ENCODE measurements around the gene HAPSTR1. TPM values are rescaled to one million over a fixed set of nuclear protein-coding genes. Genes with fewer than 3 reads are reported as not detected.

Gene HAPSTR1
- total RNA-seq, 1 experiment from 2014 or later, result 41.4 TPM

DNA sequence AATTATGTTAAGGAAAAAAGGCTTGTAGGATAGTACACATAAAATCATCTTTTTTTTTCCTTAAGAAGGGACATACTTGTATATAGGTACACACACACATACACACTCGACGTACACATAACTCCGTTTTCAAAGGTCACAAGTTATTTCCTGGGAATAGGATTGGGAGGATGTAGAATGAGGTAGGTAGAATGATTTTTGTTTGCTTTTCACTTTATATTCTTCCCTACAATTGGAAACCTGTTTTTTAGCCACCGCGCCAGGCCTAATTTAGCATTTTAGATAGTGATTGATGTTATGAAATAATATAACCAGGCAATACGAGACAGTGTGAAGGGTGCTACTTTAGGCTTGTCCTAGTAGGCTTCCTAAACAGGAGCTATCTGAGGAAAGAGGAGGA lies 1.8 kb upstream of the HAPSTR1 start:
- H3K4me3 ChIP-seq, result no peak overlapping the region
- H3K36me3 ChIP-seq, result peaks cover 22% of the 10 kb centered on the region
- no peaks in the 10 kb centered on the region for H3K27me3 ChIP-seq
- no peak for DNase-seq
- H3K9me3 ChIP-seq, result no peaks in the 10 kb centered on the region

DNA sequence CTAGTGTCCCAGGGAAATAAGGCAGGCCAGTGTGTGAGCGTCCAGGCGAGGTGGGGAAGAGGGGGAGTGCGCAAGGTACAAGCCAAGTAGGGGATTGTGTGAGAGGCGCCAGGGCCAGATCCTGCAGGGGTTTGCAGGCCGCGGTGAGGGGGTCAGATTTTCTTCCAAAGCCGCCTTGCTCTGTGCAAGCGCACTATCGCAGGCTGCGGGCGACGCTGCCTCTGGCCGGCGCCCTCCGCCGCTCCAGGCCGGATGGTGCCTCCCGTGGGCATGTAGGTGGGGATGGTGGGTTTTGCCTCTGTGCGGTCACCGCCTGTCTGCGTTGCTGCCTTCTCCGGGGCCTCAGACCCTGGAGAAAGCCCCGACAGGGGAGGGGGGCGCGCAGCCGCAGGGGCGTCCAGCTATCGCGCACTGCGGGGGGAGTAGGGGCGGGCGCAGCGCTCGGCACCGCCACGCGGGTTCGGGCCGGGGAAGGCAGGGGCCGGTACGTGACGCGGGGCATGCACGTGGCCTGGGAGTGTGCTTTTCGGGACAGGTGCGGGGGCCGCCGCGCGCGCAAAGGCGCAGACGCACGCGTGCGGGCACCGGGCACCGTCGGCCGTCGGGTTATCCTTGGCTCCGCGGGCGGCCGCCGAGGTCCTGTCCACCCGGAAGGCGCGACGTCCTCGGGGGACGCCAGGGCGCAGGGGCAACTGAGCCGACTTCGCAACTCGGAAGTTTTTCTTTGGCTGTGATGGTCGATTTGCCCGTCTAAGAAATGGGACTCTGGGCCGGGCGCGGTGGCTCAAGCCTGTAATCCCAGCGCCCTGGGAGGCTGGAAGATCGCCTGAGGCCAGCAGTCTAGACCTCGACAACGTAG lies 1.1 kb upstream of the HAPSTR1 start:
- peaks cover 28% of the 10 kb centered on the region for H3K36me3 ChIP-seq
- DNase-seq, result peak; percentile 47
- H3K4me3 ChIP-seq, result peak overlapping the region; percentile 59
- no peaks in the 10 kb centered on the region for H3K27me3 ChIP-seq
- H3K9me3 ChIP-seq, result no peaks in the 10 kb centered on the region

DNA sequence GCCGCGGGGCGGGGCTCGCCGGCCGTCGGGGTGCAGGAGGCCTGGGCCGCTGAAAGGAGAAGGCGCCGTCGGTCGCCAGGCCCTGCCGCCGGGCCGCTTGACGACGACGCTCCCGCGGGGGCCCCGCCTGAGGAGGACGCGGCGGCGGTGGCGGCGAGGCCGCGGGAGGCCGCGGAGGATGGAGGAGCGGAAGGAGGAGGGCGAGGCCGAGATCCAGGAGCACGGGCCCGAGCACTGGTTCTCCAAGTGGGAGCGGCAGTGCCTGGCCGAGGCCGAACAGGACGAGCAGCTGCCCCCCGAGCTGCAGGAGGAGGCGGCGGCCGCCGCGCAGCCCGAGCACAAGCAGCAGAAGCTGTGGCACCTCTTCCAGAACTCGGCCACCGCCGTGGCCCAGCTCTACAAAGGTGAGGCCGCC lies 430 bp downstream of the HAPSTR1 start:
- H3K4me3 ChIP-seq, result peak overlapping the region; percentile 84
- DNase-seq, result peak; percentile 52
- no peaks in the 10 kb centered on the region for H3K9me3 ChIP-seq
- H3K36me3 ChIP-seq, result peaks cover 44% of the 10 kb centered on the region
- H3K27me3 ChIP-seq, result no peaks in the 10 kb centered on the region

DNA sequence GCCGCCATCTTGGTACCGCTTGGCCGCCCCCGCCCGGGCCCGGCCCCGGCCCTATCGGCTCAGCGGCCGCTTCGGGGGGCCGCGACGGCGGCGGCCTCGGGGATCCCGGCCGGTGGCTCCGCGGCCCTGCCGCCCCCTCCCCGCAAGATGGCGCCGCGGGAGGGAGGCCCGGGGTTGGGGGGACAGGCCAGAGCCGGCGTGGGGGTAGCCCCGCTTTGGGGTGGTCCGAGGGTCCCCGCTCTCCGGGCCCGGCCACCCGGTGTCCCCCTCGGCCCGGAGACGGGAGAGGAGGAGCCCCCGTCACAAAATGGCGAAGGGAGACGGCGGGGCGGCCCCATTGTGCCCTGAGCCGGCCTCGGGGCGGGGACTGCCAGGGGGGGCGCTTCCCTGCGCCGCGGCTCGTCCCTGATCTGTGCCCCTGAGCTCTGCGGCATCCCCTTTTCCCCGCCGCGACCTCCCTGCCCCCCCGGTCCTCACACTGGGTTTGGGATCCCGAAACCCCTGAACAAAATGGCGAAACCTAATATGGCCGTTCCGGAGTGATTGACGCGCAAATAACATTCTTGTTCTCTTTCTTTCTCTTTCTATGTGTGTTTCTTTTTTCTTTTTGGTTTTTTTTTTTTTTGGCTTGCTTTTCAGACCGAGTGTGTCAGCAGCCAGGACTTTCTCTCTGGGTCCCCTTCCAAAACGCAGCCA lies 986 bp downstream of the HAPSTR1 start:
- H3K27me3 ChIP-seq, result no peaks in the 10 kb centered on the region
- H3K9me3 ChIP-seq, result no peaks in the 10 kb centered on the region
- peaks cover 49% of the 10 kb centered on the region for H3K36me3 ChIP-seq
- DNase-seq, result peak; percentile 44
- H3K4me3 ChIP-seq, result peak overlapping the region; percentile 84

DNA sequence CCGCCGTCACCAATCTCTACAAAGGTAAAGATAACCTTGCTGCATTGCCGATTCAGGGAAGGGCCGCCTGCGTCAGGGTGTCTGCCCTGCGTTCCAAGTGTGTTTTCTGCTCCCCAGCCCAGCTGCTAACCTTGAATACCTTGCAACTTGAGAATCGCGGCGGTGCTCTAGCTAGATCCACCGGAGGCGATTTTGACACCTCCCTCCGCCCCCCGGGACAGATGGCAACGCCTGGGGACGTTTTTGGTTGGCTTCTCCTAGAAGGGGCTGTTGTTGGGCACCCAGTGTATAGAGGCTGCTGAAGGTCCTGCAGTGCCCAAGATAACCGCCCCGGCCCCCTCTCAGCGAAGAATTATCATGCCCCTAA lies 1.5 kb downstream of the HAPSTR1 start:
- H3K36me3 ChIP-seq, result peaks cover 55% of the 10 kb centered on the region
- H3K9me3 ChIP-seq, result no peaks in the 10 kb centered on the region
- peak overlapping the region; percentile 84 for H3K4me3 ChIP-seq
- no peaks in the 10 kb centered on the region for H3K27me3 ChIP-seq
- no peak for DNase-seq

DNA sequence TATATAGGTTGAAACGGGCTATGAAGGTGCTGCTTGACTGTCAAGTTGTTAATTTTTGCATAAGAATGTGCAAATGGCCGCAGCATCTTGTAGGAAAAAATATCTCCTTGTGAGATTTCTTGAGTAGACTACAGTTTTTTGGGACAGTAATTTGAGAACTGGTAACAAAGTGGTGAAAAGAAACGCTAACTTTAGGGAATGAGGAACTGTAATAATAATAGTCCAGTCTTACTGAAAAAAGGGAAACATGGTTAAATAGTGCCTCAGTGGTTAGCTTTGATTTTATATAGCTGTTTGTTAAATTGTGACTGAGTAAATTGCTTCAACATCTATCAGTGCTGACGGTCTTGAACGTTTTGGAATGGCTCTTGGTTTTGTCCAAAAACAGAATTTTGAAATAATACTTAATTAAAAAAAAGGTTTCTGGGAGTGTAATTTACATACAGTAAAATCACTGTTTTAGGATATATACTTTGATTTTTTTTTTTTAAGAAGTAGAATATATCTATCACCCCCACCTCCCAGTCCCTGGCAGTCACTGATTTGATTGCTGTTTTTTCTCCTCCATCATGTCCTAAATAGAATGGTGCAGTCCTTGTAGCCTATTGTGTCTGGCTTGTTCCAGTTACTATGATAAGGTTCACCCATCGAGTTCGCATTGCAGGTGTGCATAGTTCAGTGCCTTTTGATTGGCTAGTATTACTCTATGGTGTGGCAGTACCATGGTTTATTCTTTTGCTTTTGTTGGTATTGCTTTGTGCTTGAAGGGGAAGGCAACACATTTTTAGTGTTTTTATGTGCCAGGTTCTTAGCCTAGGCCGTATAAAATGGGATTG lies 2.8 kb downstream of the HAPSTR1 start:
- peaks cover 65% of the 10 kb centered on the region for H3K36me3 ChIP-seq
- no peak for DNase-seq
- no peaks in the 10 kb centered on the region for H3K27me3 ChIP-seq

DNA sequence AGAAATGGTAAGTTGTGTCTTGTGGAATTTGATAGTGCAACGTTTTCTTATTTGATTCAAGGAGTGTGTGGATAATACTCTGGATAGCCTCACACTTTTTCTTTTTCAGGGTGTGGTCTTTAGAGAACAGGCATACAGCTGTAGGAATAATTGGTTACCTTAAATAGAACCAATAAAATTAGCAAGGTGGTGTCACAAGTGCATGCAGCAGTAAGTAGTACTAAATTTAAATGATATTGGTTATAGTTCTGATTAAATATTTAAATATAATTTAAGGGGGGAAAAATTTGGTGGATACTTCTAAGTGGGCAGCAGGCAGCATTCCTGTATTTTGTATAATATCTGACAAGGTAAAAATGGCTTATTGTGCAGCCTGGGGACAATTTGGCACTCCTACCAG lies 3.7 kb downstream of the HAPSTR1 start:
- H3K9me3 ChIP-seq, result no peaks in the 10 kb centered on the region
- H3K4me3 ChIP-seq, result peak overlapping the region; percentile 84
- no peak for DNase-seq
- peaks cover 75% of the 10 kb centered on the region for H3K36me3 ChIP-seq
- no peaks in the 10 kb centered on the region for H3K27me3 ChIP-seq

More for the DNA sequence above, 2.8 kb downstream of the HAPSTR1 start:
- peak overlapping the region; percentile 84 for H3K4me3 ChIP-seq
- H3K9me3 ChIP-seq, result no peaks in the 10 kb centered on the region

DNA sequence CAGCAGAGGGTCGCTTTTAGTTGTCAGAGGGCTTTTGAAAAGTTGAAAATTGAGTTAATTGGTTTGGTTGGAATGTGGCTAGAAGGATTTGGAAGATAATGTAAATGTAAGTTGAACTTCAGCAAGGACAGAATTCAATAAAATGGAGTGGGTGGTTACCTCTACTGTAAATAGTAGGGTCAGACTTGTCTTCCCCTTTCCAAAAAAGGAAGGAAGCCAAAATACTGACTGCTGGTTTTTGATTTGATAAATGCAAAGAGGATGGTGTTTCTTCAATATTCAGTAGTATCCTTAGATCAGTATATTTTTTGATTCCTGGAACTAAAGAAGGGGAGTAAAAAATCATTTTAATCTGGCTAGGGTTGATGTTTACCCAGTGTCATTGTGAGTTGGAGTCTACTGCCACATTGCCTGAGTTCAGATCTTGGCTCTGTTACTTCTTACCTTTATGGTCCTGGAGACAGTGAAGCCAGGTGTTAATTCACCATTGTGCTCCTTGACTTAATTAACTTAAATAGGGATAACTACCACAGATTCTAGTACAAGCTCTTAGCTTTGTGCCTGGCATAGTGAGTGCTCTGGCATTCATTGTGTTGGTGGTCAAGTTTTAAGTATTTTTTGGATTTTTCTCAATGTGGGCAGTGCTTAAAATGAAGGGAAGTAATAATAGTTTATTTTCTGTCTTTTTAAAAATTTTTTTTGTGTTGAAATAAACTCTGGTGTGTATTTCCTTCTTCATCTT lies 4.4 kb downstream of the HAPSTR1 start:
- peaks cover 81% of the 10 kb centered on the region for H3K36me3 ChIP-seq
- H3K27me3 ChIP-seq, result no peaks in the 10 kb centered on the region
- no peak overlapping the region for H3K4me3 ChIP-seq
- no peak for DNase-seq
- H3K9me3 ChIP-seq, result no peaks in the 10 kb centered on the region

DNA sequence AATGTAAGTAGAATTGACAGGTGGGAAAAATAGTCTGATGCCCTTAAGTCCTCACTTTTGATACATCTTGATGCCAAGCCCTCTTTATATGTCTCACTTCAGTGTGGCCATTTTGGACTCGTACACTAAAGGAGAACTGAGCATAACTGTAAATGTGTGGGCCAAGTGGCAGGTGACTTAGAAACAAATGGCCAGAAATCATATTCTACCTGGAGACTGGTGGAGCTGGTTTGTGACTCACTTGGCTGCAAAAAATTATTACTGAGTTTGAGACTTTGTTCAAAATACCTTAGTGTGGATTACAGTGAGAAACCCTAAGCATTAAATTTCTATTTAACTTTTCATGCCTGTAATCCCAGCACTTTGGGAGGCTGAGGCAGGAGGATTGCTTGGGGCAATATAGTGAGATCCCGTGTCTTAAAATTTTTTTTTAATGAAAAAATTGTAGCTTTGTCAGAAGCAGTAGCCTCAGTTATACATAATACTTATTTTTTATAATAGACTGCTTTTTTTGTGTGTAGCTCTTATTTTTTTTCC lies 5.0 kb downstream of the HAPSTR1 start:
- Histone ChIP-seq H3K27me3 (no peaks in the 10 kb centered on the region), H3K36me3 (peaks cover 88% of the 10 kb centered on the region), H3K4me3 (no peak overlapping the region), H3K9me3 (no peaks in the 10 kb centered on the region)
- DNase-seq, result no peak

DNA sequence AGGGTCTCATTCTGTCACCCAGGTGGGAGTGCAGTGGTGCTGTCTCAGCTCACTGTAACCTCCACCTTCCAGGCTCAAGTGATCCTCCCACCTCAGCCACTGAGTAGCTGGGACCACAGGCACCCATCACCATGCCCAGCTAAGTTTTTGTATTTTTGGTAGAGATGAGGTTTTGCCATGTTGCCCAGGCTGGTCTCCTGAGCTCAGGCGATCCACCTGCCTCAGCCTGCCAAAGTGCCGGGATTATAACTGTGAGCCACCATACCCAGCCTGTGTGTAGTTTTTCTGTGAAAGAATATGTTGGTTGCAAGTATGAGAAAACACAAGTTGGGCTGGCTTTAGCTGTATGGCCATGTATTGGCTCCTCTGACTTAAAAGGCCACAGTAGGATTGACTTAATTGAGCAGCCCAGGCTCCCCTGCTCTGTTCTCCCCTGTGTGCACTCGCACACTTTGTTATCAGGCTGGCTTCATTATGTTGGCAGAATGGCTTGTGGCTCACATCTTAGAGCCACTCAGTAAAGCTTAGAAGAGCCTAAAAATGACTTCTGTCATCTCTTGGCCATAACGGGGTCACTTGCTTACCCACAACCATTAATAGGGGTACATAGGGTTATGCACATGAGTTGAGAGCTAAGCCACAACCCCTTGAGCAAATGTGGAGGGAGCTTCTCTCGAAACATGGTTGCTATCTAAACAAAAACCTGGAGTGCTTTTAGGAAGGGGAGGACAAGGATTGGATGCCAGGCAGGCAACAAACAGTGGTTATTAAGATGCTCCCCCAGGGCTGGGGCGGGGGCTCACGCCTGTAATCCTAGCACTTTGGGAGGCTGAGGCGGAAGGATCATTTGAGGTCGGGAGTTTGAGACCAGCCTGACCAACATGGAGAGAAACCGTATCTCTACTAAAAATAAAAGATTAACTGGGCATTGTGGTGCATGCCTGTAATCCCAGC lies 6.1 kb downstream of the HAPSTR1 start:
- no peak overlapping the region for H3K4me3 ChIP-seq
- H3K9me3 ChIP-seq, result no peaks in the 10 kb centered on the region
- no peak for DNase-seq
- peaks cover 96% of the 10 kb centered on the region for H3K36me3 ChIP-seq
- no peaks in the 10 kb centered on the region for H3K27me3 ChIP-seq

DNA sequence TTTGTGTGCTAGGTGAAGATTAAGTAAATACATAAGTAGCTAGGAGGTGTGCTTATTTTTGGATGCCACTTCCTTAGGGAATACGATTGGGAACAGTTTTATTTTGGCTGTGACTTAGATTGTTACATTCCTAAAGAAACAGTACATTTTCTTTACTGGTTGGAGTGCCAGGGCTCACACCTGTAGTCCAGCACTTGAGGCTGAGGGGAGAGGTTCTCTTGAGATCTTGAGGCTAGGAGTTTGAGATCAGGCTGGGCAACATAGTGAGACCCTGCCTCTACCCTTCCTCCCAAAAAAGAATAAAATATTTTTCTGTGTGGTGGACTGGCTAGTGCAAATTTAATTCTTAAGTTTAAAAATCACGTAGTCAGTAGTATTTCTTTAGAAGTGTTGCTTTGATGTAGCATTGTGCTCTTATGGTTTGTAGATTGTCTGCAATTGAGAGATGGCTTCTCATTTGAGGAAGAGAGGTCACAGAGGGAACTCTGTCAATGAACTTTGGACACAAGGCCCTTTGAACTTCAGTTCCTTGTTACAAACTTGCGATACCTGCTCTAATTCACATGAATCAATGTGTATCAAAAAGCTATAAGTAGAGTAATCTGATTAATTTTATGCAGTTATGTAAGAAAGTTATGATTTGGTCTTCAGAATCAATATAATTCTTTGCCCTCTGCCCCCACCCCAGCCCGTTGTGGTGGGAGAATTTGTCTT lies 7.1 kb downstream of the HAPSTR1 start:
- H3K4me3 ChIP-seq, result no peak overlapping the region
- no peak for DNase-seq
- no peaks in the 10 kb centered on the region for H3K27me3 ChIP-seq
- H3K9me3 ChIP-seq, result no peaks in the 10 kb centered on the region
- H3K36me3 ChIP-seq, result peaks cover 98% of the 10 kb centered on the region

DNA sequence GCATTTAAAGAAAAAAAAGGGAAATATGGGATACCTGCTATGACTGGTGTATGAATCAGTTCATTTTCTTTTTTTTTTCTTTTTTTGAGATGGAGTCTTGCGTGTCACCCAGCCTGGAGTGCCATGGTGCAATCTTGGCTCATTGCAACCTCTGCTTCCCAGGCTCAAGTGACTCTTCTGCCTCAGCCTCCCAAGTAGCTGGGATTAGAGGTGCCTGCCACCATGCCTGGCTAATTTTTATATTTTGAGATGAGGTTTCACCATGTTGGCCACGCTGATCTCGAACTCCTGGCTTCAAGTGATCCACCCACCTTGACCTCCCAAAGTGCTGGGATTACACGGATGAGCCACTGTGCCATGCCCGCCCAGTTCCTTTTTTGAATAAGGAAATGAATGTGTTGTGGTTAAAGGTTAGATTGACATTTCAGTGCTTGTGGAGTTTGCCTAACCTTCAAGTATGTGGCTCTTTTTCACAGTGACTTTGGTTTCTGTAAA lies 7.7 kb downstream of the HAPSTR1 start:
- H3K9me3 ChIP-seq, result no peaks in the 10 kb centered on the region
- no peak for DNase-seq
- no peaks in the 10 kb centered on the region for H3K27me3 ChIP-seq
- no peak overlapping the region for H3K4me3 ChIP-seq
- peaks cover 98% of the 10 kb centered on the region for H3K36me3 ChIP-seq

DNA sequence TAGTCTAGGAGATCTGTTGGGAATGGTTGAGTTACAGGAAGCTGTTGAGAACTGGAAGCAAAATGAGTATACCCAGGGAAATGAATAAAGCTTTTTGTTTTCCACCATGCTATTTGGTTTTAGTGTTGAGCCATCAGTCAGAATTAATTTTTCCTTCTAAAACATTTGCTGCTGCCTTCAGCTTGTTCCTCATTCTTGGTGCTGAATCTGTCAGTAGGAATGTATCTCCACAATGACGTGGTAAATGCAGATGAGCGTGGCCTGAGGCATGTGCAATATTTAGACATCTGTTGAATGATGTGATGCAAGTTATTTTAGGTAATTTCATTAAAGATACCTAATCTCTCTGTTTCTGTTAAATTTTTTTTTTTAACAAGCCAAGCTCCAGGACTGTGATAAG lies 10.9 kb downstream of the HAPSTR1 start:
- peak; percentile 42 for DNase-seq
- Histone ChIP-seq H3K9me3 (no peaks in the 10 kb centered on the region), H3K4me3 (no peak overlapping the region), H3K36me3 (peaks cover 98% of the 10 kb centered on the region), H3K27me3 (no peaks in the 10 kb centered on the region)

DNA sequence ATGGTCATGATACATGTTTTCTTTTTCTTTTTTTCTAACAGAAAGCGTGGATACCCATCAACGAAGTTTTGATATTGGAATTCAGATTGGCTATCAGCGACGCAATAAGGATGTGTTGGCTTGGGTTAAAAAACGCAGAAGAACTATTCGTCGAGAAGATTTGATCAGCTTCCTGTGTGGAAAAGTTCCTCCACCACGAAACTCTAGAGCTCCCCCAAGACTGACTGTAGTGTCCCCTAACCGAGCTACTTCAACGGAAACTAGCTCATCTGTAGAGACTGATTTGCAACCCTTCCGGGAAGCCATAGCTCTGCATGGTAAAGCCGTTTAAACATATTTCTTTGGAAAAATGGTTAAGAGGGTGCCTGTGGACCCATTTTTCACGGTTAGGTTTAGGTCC lies 11.5 kb downstream of the HAPSTR1 start:
- Histone ChIP-seq H3K4me3 (no peak overlapping the region), H3K9me3 (no peaks in the 10 kb centered on the region), H3K36me3 (peaks cover 98% of the 10 kb centered on the region), H3K27me3 (no peaks in the 10 kb centered on the region)
- no peak for DNase-seq

DNA sequence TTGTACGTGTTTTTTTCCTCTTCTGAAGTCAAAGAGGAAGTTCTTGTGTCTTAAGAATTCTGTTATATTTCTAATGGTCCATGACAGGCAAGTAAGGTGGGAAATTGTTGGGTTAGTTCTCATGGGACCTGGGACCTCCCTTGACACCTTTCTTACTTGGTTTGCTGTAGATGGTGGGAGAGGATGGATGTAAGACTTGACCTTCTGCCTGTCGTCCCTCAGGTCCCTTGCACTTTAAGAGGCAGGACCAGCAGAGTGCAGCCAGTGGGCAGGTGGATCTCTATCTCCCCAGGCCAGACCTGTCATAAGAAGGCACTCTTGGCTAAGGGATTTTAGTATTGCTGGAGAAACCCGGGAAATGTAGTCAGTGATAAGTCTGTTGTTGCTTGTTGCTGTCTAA lies 12.1 kb downstream of the HAPSTR1 start:
- no peak for DNase-seq
- H3K9me3 ChIP-seq, result no peaks in the 10 kb centered on the region
- no peaks in the 10 kb centered on the region for H3K27me3 ChIP-seq
- H3K36me3 ChIP-seq, result peaks cover 98% of the 10 kb centered on the region
- no peak overlapping the region for H3K4me3 ChIP-seq
